ENCODE data around the gene IFT43. TPM values are rescaled to one million over a fixed set of nuclear protein-coding genes. Genes with fewer than 3 reads are reported as not detected.
A peak's percentile ranks its signal among the peaks of the same experiment; 100 is the strongest.

Gene IFT43
- total RNA-seq, 1 experiment from 2014 or later = 33.4 TPM

- DNase-seq (ENCODE audit: low read depth) = no peak
Measured at GRCh38 chr14:76080025-76080424, 94.5 kb downstream of the IFT43 start.

GRCh38 chr14:76080471-76080870 lies 94.9 kb downstream of the IFT43 start:
- no peak for DNase-seq (ENCODE audit: low read depth)

DNA sequence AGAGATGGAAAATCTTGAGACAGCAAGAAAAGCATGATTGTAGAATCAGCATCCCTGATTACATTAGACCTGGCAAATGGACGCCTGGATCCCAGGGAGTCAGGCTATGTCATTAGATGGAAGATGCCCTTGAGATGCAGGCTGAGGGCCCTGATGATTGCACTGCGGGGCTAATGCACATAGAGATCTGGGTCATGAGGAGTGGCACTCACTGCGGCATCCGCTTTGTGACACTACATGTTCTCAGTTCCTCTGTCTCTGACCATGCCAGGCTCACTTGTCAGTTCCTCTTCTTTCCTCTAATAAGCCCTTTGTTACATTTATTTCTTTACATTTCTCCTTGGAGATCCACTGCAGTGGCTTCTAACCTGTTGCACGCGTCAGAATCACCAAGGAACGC lies 96.1 kb downstream of the IFT43 start:
- DNase-seq (ENCODE audit: low read depth) = no peak

DNA sequence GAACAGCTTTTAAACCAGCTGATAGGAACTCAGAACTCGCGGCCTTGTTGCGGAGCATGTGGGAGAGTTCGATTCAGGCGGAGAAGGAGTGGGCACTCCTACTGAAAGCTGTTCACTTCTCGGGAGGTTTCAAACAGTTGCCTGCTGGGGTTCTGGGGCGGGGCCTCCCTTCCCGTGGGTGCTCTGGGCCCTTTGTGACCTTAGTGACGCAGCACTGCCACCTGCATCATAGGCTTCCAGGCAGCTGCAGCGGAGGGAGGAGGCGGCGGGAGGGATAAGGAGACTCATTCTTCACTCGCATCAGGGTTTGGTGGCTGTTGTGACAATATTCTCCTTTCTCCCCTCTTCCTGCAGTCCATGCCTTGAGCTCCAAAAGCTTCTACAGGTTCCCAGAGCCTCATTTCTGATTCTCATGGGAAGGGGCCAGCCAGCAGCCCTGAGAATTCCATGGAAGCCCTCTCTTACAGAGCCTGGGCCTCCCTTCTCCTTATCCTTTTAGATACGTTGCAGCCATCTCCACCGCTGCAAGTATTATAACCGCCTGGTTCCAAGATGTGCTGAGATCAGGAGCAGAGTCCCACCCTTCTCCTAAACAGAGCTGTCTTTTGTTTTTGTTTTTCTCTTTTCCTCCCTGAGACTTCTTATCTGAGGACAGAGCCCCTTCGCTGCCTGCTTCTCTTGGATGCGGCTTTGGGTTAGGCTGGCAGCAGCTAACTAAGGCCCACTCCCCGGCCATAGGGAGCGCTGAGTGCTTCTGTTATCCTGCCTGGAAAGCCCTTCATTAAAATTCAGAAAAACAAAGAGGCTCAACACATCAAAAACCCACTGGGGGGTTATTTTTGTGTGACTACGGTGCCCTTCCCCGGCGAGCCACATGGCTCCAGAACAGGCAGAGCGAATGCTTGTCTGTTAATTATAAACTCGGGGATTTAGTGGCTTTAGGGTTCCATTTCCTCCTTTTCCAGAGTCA lies 98.5 kb downstream of the IFT43 start:
- DNase-seq (ENCODE audit: low read depth) = no peak

DNA sequence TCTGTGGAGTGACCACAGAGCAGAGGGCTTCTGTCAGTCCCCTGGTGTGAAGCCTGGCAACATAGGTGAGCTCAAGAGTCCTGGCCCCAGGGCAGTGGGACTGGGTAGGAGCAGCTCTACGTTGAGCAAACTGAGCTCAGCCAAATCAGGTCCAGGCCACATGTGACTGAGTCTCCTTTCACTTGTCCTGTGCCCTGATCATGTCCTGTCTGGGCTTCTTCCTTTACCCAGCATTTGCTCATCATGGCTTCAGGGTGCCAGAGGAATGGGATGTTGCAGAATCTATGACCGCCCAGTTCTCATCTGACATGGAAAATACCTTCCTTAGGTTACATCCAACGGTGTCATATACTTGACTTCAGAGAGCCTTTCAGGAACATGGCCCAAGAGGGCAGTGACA lies 99.8 kb downstream of the IFT43 start:
- DNase-seq (ENCODE audit: low read depth) = no peak

DNA sequence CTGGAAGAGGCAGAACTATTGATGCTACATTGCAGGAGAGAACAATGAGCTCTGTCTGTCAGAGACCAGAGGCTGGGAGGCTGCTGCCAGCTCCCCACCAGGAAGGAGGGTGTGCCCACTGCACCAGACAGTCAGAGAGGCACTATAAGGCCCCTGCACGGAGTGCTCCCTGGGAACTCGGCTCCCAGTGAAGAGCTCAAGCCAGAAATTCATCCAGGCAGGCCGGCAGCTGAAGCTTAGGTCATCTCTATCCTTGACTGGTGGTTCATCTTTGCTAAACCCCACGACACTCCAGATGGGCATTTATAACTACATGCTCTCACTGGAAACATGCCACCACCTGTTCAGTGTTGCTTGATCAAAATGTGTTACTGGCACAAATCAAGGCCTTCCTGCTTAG lies 101.1 kb downstream of the IFT43 start:
- no peak for DNase-seq (ENCODE audit: low read depth)

DNA sequence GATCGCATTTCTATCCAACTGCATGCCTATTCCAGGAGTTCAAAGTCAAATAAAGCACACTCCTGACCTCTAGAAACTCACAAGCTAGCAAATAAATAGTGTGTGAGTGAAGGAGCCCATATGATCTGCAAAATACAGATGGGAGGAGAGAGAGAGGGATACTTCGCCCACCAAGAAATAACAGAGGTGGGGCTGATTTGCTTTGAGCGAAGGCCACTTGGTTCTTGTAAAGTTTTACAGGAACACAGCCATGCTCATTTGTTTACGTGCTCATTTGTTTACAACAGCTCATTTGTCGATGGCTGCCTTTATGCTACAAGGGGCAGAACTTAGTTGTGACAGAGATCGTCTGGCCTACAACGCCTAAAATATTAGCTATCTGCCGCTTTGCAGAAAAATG lies 102.8 kb downstream of the IFT43 start:
- DNase-seq (ENCODE audit: low read depth) = no peak

DNA sequence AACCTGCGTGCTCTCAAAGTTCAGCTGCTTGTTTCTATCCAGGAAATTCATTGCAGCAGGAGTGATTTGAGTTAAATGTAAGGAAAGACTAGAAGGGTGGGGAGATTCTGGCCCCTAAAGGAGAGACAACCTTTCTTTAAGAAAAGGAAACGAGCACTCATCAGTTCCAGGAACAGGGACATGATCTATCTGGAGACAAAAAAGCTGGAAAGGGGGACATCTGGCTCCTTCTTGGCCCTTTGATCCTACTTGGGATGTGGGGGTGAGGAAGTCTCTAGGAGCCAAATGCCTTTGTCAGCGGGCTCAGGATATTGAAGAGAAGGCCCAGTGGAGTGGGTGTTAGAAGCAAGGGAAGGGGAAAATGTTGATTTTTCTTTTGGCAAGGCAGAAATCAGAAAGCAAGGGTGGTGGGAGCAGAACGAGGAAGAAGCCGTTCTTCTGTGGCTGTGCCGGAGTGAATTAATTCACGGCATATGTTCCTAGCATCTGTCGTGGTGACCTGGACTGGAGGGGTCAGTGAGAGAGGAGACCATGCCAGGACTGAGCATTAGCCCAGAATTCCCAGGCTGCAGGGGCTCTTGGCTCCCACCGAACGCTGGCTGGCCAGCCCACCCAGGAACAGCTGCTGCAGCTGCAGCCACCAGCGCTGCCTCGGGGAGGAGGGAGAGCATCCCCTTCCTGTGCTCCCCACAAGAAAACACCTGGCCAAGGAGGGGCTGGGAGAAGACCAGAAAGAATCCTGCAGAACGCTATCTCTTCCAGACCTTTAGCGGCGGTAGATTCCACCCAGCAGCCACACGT lies 103.4 kb downstream of the IFT43 start:
- DNase-seq (ENCODE audit: low read depth) = no peak

- DNase-seq (ENCODE audit: low read depth) = no peak
Measured at GRCh38 chr14:76089575-76089974, 104.0 kb downstream of the IFT43 start.

DNA sequence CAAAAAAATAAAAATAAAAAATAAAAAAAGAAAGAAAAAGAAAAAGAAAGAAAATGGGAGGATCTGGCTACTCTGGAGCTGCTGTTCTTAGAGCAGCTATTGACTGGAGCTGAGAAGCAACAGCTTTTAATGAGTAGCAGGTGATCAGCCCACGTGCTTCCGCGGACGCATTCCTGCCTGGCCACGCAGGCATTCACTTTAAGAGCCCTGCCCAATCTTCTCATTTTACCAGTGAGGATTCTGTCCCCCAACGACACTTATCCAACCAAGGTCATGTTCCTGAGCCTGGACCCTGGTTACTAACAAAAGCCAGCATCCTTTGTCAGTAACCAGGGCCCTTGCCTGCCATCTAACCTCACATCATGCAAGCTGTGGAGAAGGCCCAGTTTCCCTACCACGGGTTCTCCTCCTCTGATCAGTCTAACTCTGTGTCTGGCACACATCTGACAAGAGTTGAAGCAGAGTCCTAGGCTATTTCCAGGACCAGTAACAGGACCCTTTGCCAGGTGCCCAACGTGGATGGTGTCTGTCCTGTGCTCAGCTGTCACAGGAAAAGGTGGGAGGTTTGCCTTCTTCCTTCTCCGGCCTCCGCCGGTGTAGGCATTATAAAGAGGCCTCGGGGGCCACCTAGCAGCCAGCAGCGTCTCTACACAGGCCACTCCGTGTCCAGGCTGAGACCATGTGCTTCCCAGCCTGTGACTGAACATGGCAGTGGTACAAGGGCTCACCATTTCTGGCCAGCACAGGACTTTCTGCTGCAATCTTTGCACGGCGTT lies 105.2 kb downstream of the IFT43 start:
- DNase-seq (ENCODE audit: low read depth) = peak; percentile 17

- no peak for DNase-seq (ENCODE audit: low read depth)
Measured at GRCh38 chr14:76093077-76093476, 107.5 kb downstream of the IFT43 start.

DNA sequence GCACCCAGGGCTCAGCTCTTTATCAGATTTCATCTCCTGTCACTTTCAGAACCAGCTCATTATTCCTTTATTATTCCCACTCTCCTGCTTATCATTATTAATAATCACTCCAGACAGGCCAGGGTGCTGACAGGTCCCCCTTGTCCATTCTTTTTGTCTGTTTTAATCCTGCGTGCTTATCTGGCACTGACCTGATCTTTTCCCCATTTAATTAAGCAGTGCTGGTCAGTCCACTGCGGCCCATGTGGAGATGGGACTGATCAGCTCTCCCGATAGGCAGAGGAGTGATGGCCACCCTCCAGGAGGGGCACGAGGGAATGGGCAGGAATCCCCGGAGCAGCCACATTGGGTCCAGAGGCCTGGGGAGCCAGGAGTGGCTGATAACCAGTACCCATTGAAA lies 110.7 kb downstream of the IFT43 start:
- DNase-seq (ENCODE audit: low read depth) = no peak

DNA sequence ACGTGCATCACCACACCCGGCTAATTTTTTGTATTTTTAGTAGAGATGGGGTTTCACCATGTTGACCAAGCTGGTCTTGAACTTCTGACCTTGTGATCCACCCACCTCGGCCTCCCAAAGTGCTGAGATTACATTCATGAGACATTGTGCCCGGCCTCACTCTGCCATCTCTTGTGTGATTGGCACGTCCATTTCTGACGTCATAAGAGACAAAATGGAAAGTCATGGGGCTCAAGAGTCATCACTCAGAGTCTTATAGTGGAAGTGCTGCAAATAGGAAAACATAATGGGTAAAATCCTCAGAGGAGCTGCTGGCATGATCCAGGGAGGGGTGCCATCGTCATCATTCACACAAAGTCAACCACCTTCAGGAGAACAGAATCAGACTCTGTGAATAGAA lies 112.0 kb downstream of the IFT43 start:
- no peak for DNase-seq (ENCODE audit: low read depth)

- no peak for DNase-seq (ENCODE audit: low read depth)
Measured at GRCh38 chr14:76098047-76098446, 112.5 kb downstream of the IFT43 start.

- DNase-seq (ENCODE audit: low read depth) = no peak
Measured at GRCh38 chr14:76098916-76099675, 113.5 kb downstream of the IFT43 start.

DNA sequence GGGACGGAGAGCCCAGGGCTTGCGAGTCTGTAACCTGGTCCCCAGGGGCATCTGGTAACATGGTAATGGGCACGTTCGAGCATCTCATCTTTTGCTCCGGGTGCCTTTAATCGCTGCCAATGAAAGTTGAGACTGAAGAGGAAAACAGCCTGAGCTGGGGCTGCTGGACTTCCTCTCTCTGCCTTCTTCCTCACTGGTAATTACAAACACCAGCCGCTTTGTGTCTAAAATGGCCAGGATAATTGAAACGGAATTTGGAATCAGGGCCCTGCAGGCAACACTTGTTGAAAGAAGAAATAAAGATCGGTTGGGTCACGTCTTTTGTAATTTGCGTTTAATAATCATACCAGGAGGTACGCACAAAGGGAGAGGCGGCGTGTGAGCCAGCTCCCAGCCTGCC lies 114.7 kb downstream of the IFT43 start:
- no peak for DNase-seq (ENCODE audit: low read depth)

- DNase-seq (ENCODE audit: low read depth) = peak; percentile 5
Measured at GRCh38 chr14:76101391-76102379, 116.1 kb downstream of the IFT43 start.

- DNase-seq (ENCODE audit: low read depth) = no peak
Measured at GRCh38 chr14:76104802-76105355, 119.3 kb downstream of the IFT43 start.

- no peak for DNase-seq (ENCODE audit: low read depth)
Measured at GRCh38 chr14:76106188-76106587, 120.6 kb downstream of the IFT43 start.
